Endothelial cell (in vitro differentiated cells): Measurements from ENCODE around the gene PCSK6. TPM values are rescaled to one million over a fixed set of nuclear protein-coding genes. Genes with fewer than 3 reads are reported as not detected.

Experiments
- DNase-seq: peaks from one replicate; pipeline ENCODE4 v3.0.0; 2021; ENCODE audit warnings: low spot score
- H3K27ac Mint-ChIP-seq: one replicate; pipeline ENCODE4 v1.8.0; 2021; ENCODE audit warnings: mixed read lengths, inconsistent platforms; ENCODE audit not compliant: unreplicated experiment
- H3K27me3 Mint-ChIP-seq: one replicate; pipeline ENCODE4 v1.8.0; 2021; ENCODE audit warnings: mild to moderate bottlenecking, moderate library complexity, mixed read lengths, inconsistent platforms; ENCODE audit not compliant: unreplicated experiment
- H3K36me3 Mint-ChIP-seq: one replicate; pipeline ENCODE4 v1.8.0; 2021; ENCODE audit warnings: mild to moderate bottlenecking, low read depth, mixed read lengths, inconsistent platforms; ENCODE audit not compliant: unreplicated experiment
- H3K4me1 Mint-ChIP-seq: one replicate; pipeline ENCODE4 v1.8.0; 2021; ENCODE audit warnings: mild to moderate bottlenecking, mixed read lengths, inconsistent platforms; ENCODE audit not compliant: unreplicated experiment
- H3K4me3 Mint-ChIP-seq: one replicate; pipeline ENCODE4 v1.8.0; 2021; ENCODE audit warnings: mild to moderate bottlenecking, mixed read lengths, inconsistent platforms; ENCODE audit not compliant: unreplicated experiment
- H3K9me3 Mint-ChIP-seq: one replicate; pipeline ENCODE4 v1.8.0; 2021; ENCODE audit warnings: mixed read lengths, inconsistent platforms; ENCODE audit not compliant: unreplicated experiment
- total RNA-seq: library from RNA; stranded (reverse); fragmentation: NEBNext Ultra II Directional; extraction: Animal tissue kit (Norgen Biotek cat#: 25700); gene quantifications from one replicate; pipeline ENCODE4 v1.2.1, GENCODE V29; 2021; ENCODE audit not compliant: unreplicated experiment
- TF ChIP-seq, protein P1 (sequence below): fragments of 200-600 bp; sonication (generic); IDR thresholded peaks from one replicate; pipeline ENCODE4 v1.5.0; 2021; ENCODE audit warnings: antibody characterized with exemption; ENCODE audit not compliant: unreplicated experiment

Gene PCSK6
- total RNA-seq, 1 donor from 2014 or later = 0.13 TPM

DNA sequence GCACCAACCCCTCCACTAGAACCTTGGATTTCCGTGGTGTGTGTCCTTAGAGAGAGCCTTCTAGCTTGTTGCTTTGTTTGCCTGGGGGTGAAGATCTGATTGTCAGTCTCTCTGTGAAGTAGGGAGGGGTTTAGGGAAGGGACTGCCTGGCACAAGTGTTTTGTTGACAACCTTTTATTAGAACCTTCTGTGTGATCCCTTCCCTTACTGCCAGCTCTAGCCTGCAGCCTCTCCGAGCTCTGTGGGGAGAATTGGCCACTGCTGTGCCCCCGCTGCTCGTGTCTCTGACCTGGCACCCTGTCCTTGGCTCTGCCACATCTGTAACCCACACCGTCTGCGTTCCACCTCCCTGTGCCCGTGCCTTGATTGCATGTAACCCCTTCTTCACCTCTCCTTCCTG is 30.9 kb upstream of the PCSK6 start:
- Mint-ChIP-seq H3K36me3 (peaks cover 7% of the 10 kb centered on the region), H3K4me3 (no peak overlapping the region), H3K27ac (no peak overlapping the region), H3K27me3 (peaks cover 3% of the 10 kb centered on the region), H3K4me1 (peaks cover 4% of the 10 kb centered on the region), H3K9me3 (no peaks in the 10 kb centered on the region)
- TF ChIP-seq, protein P1, sequence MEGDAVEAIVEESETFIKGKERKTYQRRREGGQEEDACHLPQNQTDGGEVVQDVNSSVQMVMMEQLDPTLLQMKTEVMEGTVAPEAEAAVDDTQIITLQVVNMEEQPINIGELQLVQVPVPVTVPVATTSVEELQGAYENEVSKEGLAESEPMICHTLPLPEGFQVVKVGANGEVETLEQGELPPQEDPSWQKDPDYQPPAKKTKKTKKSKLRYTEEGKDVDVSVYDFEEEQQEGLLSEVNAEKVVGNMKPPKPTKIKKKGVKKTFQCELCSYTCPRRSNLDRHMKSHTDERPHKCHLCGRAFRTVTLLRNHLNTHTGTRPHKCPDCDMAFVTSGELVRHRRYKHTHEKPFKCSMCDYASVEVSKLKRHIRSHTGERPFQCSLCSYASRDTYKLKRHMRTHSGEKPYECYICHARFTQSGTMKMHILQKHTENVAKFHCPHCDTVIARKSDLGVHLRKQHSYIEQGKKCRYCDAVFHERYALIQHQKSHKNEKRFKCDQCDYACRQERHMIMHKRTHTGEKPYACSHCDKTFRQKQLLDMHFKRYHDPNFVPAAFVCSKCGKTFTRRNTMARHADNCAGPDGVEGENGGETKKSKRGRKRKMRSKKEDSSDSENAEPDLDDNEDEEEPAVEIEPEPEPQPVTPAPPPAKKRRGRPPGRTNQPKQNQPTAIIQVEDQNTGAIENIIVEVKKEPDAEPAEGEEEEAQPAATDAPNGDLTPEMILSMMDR = no peak
- DNase-seq = no peak

DNA sequence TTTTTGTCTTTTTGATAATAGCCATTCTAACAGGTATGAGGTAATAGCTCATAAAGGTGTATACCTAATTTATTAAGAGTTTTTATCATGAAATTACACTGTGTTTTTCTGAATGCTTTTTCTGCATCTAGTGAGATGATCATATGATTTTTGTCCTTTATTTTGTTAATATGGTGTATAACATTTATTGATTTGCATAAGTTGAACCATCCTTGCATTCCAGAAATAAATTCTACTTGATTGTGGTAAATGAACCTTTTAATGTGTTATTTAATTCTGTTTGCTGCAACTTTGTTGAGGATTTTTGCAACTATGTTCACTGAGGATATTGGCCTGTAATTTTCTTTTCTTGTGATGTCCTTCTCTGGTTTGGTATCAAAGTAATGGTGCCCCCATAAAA is 28.0 kb upstream of the PCSK6 start:
- H3K27ac Mint-ChIP-seq = no peak overlapping the region
- H3K4me3 Mint-ChIP-seq = no peak overlapping the region
- TF ChIP-seq, protein P1 = no peak
- no peaks in the 10 kb centered on the region for H3K9me3 Mint-ChIP-seq
- H3K4me1 Mint-ChIP-seq = peaks cover 4% of the 10 kb centered on the region
- peaks cover 2% of the 10 kb centered on the region for H3K27me3 Mint-ChIP-seq
- DNase-seq = no peak
- no peaks in the 10 kb centered on the region for H3K36me3 Mint-ChIP-seq

DNA sequence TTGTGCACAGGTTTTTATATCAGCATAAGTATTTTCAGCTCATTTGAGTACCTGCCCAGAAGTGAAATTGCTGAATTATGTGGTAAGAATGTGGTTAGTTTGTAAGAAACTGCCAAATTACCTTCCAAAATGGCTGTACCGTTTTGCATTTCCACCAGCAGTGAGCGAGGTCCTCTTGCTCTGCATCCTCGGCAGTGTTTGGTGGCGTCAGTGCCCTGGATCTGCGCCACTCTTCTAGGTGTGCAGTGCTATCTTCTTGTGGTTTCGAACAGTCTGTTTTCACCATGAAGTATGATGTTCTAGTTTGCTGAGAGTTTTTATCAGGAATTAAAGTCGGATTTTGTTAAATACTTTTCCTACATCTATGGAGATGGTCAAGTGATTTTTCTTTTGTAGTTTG is 24.8 kb upstream of the PCSK6 start:
- no peak overlapping the region for H3K27ac Mint-ChIP-seq
- no peak for DNase-seq
- H3K27me3 Mint-ChIP-seq = peaks cover 1% of the 10 kb centered on the region
- no peaks in the 10 kb centered on the region for H3K9me3 Mint-ChIP-seq
- H3K36me3 Mint-ChIP-seq = no peaks in the 10 kb centered on the region
- no peaks in the 10 kb centered on the region for H3K4me1 Mint-ChIP-seq
- TF ChIP-seq, protein P1 = no peak
- no peak overlapping the region for H3K4me3 Mint-ChIP-seq

DNA sequence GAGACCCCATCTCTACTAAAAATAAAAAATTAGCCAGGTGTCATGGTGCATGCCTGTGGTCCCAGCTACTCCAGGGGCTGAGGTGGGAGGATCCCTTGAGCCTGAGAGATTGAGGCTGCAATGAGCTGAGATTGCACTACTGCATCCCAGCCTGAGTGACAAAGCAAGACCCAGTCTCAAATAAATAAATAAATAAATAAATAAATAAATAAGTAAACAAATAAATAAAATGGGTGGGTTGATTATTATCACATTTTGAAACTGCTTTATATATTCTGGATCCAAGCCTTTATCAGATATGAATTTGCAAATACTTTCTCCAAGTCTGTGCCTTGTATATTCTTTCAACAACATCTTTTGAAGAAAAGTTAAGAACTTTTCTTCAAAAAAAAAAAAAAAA is 22.2 kb upstream of the PCSK6 start:
- DNase-seq = no peak
- TF ChIP-seq, protein P1 = no peak
- Mint-ChIP-seq H3K9me3 (no peaks in the 10 kb centered on the region), H3K4me1 (no peaks in the 10 kb centered on the region), H3K27ac (no peak overlapping the region), H3K36me3 (no peaks in the 10 kb centered on the region), H3K27me3 (peaks cover 3% of the 10 kb centered on the region), H3K4me3 (no peak overlapping the region)

DNA sequence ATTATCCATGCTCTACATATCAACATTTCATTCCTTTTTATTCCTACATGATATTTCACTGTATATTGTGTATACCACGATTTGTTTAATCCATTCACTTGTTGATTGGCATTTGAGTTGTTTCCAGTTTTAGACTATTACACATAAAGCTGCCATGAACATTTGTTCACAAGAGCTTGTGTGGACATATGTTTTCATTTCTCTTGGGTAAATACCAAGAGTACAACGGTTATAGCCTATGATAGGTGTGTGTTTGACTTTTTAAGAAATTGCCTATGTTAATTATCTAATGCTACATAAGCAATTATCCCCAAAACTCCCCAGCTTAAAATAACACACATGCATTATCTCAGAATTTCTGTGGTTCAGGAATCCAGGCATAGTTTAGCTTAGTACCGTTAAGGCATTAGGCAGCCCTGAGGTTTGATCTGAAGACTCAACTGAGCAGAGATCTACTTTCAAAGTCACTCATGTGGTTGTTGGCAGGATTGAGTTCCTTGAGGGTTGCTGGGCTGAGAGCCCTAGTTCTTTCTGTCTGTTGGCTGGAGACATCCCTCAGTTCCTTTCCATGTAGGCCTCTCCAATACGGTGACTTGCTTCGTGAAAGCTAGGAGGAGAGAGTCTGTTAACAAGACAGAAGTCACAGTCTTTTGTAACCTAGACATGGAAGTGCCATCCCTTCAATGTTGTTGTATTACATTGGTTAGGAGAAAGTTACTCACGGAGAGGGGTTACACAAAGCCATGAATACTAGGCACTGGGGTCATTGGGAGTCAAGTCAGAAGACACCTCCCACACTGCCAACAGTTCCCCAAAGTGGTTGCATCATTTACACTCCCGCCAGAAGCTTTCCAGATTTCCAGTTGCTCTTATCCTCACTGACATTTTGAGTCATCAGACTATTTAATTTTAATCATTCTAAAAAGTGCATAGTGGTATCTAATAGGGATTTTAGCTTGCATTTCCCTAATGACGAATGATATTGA is 21.0 kb upstream of the PCSK6 start:
- TF ChIP-seq, protein P1 = no peak
- no peak for DNase-seq
- H3K36me3 Mint-ChIP-seq = no peaks in the 10 kb centered on the region
- no peak overlapping the region for H3K27ac Mint-ChIP-seq
- H3K4me1 Mint-ChIP-seq = no peaks in the 10 kb centered on the region
- H3K4me3 Mint-ChIP-seq = no peak overlapping the region
- H3K9me3 Mint-ChIP-seq = no peaks in the 10 kb centered on the region
- peaks cover 3% of the 10 kb centered on the region for H3K27me3 Mint-ChIP-seq
